Spleen (tissue), 11 donors: ENCODE measurements around the gene LRRC18. TPM values are rescaled to one million over a fixed set of nuclear protein-coding genes. Genes with fewer than 3 reads are reported as not detected.

Experiments used
- DNase-seq: peaks from one replicate; pipeline ENCODE4 v3.0.0-alpha.2; 2020
- H3K27ac ChIP-seq, 8 donors: fragments of 200-600 bp; sonication (generic) in 7 of 8; 1 replicate in 4 of 8; 2 replicates in 4 of 8; pipeline versions ENCODE4 v1.5.0 to v1.8.0; 2016 to 2021; ENCODE audit warnings: inconsistent platforms in 4 of 8, mild to moderate bottlenecking in 4 of 8, moderate library complexity in 1 of 8
- H3K27me3 ChIP-seq, 7 donors: fragments of 200-600 bp; sonication (generic) in 6 of 7; replicated peaks in 1 of 7; 1 replicate in 4 of 7; 2 replicates in 3 of 7; pipeline versions ENCODE4 v1.5.0 to v1.8.0; 2016 to 2021; ENCODE audit warnings: inconsistent platforms in 3 of 7, mild to moderate bottlenecking in 1 of 7
- H3K36me3 ChIP-seq, 6 donors: fragments of 200-600 bp; sonication (generic) in 5 of 6; 1 replicate in 4 of 6; 2 replicates in 2 of 6; pipeline versions ENCODE4 v1.5.0 to v1.8.0; 2016 to 2021; ENCODE audit warnings: inconsistent platforms in 2 of 6
- H3K4me1 ChIP-seq, 6 donors: fragments of 200-600 bp; sonication (generic) in 5 of 6; 1 replicate in 3 of 6; 2 replicates in 3 of 6; pipeline versions ENCODE4 v1.5.0 to v1.8.0; 2016 to 2021; ENCODE audit warnings: inconsistent platforms in 3 of 6
- H3K4me3 ChIP-seq, 8 donors: fragments of 200-600 bp; sonication (generic) in 7 of 8; 1 replicate in 4 of 8; 2 replicates in 4 of 8; pipeline versions ENCODE4 v1.5.0 to v1.8.0; 2016 to 2021; ENCODE audit warnings: inconsistent platforms in 4 of 8, mild to moderate bottlenecking in 4 of 8, moderate library complexity in 2 of 8
- H3K9me3 ChIP-seq, 8 donors: fragments of 200-600 bp; sonication (generic) in 7 of 8; 1 replicate in 4 of 8; 2 replicates in 4 of 8; pipeline versions ENCODE4 v1.5.0 to v1.8.0; 2016 to 2021; ENCODE audit warnings: inconsistent platforms in 4 of 8
- POLR2A ChIP-seq, 3 donors: fragments of 450-650 bp; IDR thresholded peaks; one replicate each; pipeline ENCODE4 v1.5.1; 2017; ENCODE audit warnings: antibody characterized with exemption in 3 of 3, mild to moderate bottlenecking in 1 of 3
- POLR2AphosphoS5 ChIP-seq, 3 donors: sonication (generic); formaldehyde crosslinking; IDR thresholded peaks; one replicate each; pipeline ENCODE4 v1.5.1; 2017; ENCODE audit warnings: antibody characterized with exemption in 3 of 3
- WGBS, 5 donors: extraction: QIAGEN DNeasy Blood & Tissue Kit in 3 of 5; methylation state at CpG; one replicate each; pipeline versions ENCODE4 v1.1.5 to v1.1.7; 2013 to 2018; 5-methylcytosine and 5-hydroxymethylcytosine counted together
- intact Hi-C: fragments of 100-400 bp; cut with DNase I; formaldehyde crosslinking; loops from one replicate; pipeline ENCODE4 v1.15.0; 2023; ENCODE audit warnings: low total_unique reads
- polyA plus RNA-seq, 3 donors: library from polyadenylated mRNA; stranded (reverse); fragments of 200-250 nt; gene quantifications; one replicate each; pipeline ENCODE4 v1.2.1, GENCODE V29; 2013
- total RNA-seq, 7 donors: library from RNA; depleted of rRNA in 3 of 7; stranded (reverse); fragments of >200 nt in 3 of 7; fragmentation: NEBNext Ultra II Directional in 4 of 7; extraction: Animal tissue kit (Norgen Biotek cat#: 25700) in 4 of 7; gene quantifications; one replicate each; pipeline versions ENCODE4 v1.1.0 to v1.2.1, GENCODE V29; 2016 to 2021
- TF ChIP-seq, protein P1 (sequence below), 11 experiments: fragments of 200-600 bp in 7 of 11; fragments of 450-650 bp in 4 of 11; sonication (generic) in 4 of 11; IDR thresholded peaks in 8 of 11; conservative IDR thresholded peaks in 3 of 11; 1 replicate in 7 of 11; 2 replicates in 4 of 11; pipeline versions ENCODE4 v1.4.0 to v1.8.0; 2016 to 2021; ENCODE audit warnings: antibody characterized with exemption in 11 of 11, inconsistent platforms in 4 of 11, mild to moderate bottlenecking in 1 of 11
- donor health status: healthy with polysubstance abuse.
- donor health status: DM: no; HTN: no; CAD: no; lungs with moderate emphysema.
- donor health status: DM: no; HTN: no; CAD: no.
- donor health status: Bipolar disorder and iron deficiency.
- donor health status: healthy.
- donor health status: DM: no; HTN: no; CAD: no.
- donor health status: DM: yes; HTN: yes; CAD: no.

Gene LRRC18
- total and polyA plus RNA-seq, 10 donors, result 0.06 TPM; not detected in 9

DNA sequence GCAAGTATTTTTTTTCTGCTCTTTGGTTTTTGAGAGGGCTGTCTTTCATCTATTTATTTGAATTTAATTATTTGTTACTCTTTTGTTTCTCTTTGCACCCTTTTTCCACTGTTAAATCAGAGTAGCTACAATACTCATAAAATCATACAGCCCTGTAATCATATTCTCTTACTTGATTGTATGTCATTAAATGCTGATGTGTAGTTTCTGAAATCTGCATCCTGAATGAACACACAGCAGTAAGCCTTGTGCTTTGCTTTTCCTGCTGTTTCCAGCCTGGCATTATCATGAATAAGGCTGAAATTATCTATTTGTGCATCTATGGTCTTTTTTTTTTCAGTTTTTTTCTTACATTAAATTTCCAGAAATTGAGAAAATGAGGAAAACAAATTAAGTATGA, 4.1 kb downstream of the LRRC18 start:
- peaks cover 0 to 36% (median 0%) of the 10 kb centered on the region in 6 donors for H3K36me3 ChIP-seq
- no peaks in the 10 kb centered on the region for H3K9me3 ChIP-seq
- intact Hi-C loops, result no loop called here
- no peaks in the 10 kb centered on the region for H3K4me1 ChIP-seq
- H3K27ac ChIP-seq, result no peak overlapping the region
- H3K4me3 ChIP-seq, result no peak overlapping the region
- H3K27me3 ChIP-seq, result no peaks in the 10 kb centered on the region
- TF ChIP-seq, protein P1, sequence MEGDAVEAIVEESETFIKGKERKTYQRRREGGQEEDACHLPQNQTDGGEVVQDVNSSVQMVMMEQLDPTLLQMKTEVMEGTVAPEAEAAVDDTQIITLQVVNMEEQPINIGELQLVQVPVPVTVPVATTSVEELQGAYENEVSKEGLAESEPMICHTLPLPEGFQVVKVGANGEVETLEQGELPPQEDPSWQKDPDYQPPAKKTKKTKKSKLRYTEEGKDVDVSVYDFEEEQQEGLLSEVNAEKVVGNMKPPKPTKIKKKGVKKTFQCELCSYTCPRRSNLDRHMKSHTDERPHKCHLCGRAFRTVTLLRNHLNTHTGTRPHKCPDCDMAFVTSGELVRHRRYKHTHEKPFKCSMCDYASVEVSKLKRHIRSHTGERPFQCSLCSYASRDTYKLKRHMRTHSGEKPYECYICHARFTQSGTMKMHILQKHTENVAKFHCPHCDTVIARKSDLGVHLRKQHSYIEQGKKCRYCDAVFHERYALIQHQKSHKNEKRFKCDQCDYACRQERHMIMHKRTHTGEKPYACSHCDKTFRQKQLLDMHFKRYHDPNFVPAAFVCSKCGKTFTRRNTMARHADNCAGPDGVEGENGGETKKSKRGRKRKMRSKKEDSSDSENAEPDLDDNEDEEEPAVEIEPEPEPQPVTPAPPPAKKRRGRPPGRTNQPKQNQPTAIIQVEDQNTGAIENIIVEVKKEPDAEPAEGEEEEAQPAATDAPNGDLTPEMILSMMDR (IDR thresholded peaks at IDR 0.05 in 8 of 11, conservative IDR thresholded peaks at IDR 0.05 in 3 of 11), result no peak
- TF ChIP-seq POLR2A (IDR thresholded peaks at IDR 0.05) (no peak), POLR2AphosphoS5 (IDR thresholded peaks at IDR 0.05) (no peak)
- DNase-seq, result no peak

DNA sequence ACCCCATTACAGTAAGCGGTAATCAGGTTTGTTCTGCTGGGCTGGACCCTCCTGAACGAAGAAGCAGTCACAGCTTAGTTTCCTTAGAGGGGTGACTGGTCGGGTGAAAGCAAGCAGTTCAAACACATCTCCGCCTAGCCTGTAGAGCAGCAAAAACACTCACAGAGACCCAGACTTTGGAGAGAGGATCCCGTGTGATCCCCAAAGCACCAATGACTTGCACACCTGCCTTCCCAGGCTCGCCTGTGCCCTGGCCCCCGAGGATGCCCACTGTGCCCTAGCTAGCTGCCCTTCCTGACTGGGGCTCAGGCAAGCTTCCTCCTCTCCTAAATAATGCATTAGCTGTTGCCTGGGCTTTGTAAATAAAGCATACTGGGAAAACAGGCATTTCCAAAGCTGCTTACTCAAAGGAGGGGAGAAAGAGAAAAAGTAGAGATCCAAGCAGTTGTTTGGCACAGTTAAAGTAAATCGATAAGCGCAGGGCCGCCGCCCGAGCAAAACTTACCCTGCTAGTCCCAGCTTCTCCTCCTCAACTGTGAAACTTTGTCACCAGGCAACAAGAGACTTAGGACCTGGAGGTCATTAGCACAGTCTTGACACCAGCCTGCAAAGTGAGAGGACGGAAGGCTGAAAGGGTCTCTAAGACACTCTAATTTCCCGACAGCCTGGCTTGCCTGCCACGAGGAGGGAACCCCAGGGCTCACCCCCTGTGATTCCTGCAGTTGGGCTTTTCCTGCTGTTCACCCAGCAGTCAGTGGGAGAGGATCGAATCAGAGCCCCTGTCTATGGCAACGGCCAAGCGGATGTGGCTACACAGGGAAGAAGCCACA, 4.8 kb downstream of the LRRC18 start:
- TF ChIP-seq, protein P1 (IDR thresholded peaks at IDR 0.05 in 8 of 11, conservative IDR thresholded peaks at IDR 0.05 in 3 of 11), result no peak
- TF ChIP-seq POLR2AphosphoS5 (IDR thresholded peaks at IDR 0.05), result no peak
- no peak for TF ChIP-seq POLR2A (IDR thresholded peaks at IDR 0.05)
- Histone ChIP-seq H3K27me3 (no peaks in the 10 kb centered on the region), H3K27ac (no peak overlapping the region), H3K4me3 (no peak overlapping the region), H3K36me3 (peaks cover 0 to 36% (median 0%) of the 10 kb centered on the region in 6 donors), H3K4me1 (no peaks in the 10 kb centered on the region), H3K9me3 (no peaks in the 10 kb centered on the region)
- no peak for DNase-seq
- intact Hi-C loops, result no loop called here
- WGBS, 5 donors, result 75 to 80% (median 78%) methylated on average over 18 of the region's 18 CpGs

DNA sequence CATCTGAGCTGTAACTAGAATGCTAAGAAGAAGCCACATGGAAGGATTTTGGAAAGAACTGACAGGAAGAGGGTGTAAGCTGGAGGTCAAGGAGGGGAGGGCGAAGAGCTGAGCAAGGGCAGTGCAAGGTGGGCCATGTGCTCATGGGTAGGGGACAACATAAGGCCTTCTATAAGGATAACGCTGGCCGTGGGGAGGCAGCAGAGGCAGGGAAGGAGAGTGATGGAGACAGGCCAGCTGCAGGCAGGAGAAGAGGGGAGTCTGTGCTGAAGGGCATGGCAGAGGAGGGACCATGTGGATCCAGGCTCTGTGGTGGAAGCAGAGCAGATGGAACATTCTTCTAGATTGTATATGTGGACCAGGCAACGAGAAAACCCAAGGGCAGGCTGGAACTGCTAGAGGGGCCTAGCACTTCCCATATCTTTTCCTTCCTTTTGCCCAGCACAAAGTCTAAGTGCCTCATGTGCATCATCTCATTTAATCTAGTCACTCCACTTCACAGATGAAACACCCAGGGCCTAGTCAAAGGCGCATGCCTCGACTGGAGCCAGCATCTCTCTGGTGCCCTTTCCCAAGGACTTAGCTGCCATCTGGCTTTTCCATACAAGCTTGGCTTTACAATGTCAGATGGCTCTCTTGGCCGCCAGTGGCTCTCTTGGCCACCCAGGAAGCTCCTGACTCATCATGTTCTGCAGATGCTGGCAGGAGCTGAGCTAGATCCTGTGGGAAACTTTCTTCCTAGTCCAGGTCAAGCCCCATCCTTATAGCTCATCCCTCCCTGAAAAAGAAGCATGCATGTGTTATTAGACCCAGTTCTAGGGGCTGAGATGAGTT, 6.6 kb downstream of the LRRC18 start:
- Histone ChIP-seq H3K27ac (no peak overlapping the region), H3K36me3 (peaks cover 0 to 35% (median 0%) of the 10 kb centered on the region in 6 donors), H3K4me1 (no peaks in the 10 kb centered on the region), H3K4me3 (no peak overlapping the region), H3K27me3 (no peaks in the 10 kb centered on the region), H3K9me3 (no peaks in the 10 kb centered on the region)
- DNase-seq, result no peak
- TF ChIP-seq POLR2A (IDR thresholded peaks at IDR 0.05) (no peak), POLR2AphosphoS5 (IDR thresholded peaks at IDR 0.05) (no peak)
- TF ChIP-seq, protein P1 (IDR thresholded peaks at IDR 0.05 in 8 of 11, conservative IDR thresholded peaks at IDR 0.05 in 3 of 11), result no peak
- intact Hi-C loops, result no loop called here
- WGBS, 5 donors, result 84 to 93% (median 93%) methylated on average over 7 of the region's 7 CpGs

DNA sequence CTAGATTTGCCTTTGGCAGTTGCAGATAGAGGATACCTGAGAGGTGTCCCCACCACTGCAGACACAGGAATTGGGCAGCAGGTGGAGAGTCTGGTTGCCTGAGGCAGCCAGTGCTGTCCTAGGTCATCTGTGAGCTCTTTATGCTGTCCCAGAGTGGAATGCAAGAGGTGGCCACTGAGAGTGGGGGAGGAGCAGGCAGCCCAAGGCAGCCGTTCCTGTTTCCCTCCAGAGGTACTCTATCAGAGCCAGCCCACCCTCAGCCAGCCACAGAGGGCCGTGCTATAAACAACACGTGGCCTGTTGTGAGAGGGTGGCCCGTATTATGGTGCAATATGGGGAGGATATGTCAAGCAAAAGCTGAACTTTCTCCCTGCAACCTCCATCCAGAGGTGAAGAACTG, 8.5 kb downstream of the LRRC18 start:
- Histone ChIP-seq H3K4me3 (no peak overlapping the region), H3K4me1 (no peaks in the 10 kb centered on the region), H3K27ac (no peak overlapping the region), H3K27me3 (no peaks in the 10 kb centered on the region), H3K36me3 (peaks cover 0 to 42% (median 0%) of the 10 kb centered on the region in 6 donors), H3K9me3 (no peaks in the 10 kb centered on the region)
- WGBS, 5 donors, result 30 to 62% (median 55%) methylated on average over 4 of the region's 4 CpGs
- TF ChIP-seq POLR2AphosphoS5 (IDR thresholded peaks at IDR 0.05), result no peak
- no peak for DNase-seq
- intact Hi-C loops, result no loop called here
